Measurements from ENCODE around the gene INSR. TPM values are rescaled to one million over a fixed set of nuclear protein-coding genes. Genes with fewer than 3 reads are reported as not detected.
"Not testable (repeated sequence)": the region's sequence is repeated elsewhere in the genome, so short reads cannot be mapped to it uniquely, and the experiment has no call there.

Gene INSR
- total RNA-seq, 1 experiment from 2014 or later: 35.9 TPM

GRCh38 chr19:7211191-7211951, 82.8 kb downstream of the INSR start:
- ATAC-seq (peak; percentile 35; the same call in 1 of the 2 replicates), DNase-seq (ENCODE audit: low spot score) (no peak)
- Mint-ChIP-seq H3K27ac (peak overlapping the region; percentile 54), H3K36me3 (no peaks in the 10 kb centered on the region), H3K4me1 (peaks cover 51% of the 10 kb centered on the region), H3K9me3 (no peaks in the 10 kb centered on the region), H3K27me3 (ENCODE audit: low read depth) (no peaks in the 10 kb centered on the region), H3K4me3 (no peak overlapping the region)
- TF ChIP-seq ZNF263 (CRISPR knock-in tag; IDR thresholded peaks at IDR 0.05; ENCODE audit: low read depth) (no peak), FOXK1 (CRISPR knock-in tag; IDR thresholded peaks at IDR 0.05) (no peak), EMX1 (CRISPR knock-in tag; IDR thresholded peaks at IDR 0.05) (no peak), MXD4 (CRISPR knock-in tag; IDR thresholded peaks at IDR 0.05; ENCODE audit: borderline replicate concordance) (no peak), CDX4 (CRISPR knock-in tag; IDR thresholded peaks at IDR 0.05; ENCODE audit: borderline replicate concordance) (no peak), NR2C2 (CRISPR knock-in tag; IDR thresholded peaks at IDR 0.05) (no peak)
- TF ChIP-seq, protein P1, sequence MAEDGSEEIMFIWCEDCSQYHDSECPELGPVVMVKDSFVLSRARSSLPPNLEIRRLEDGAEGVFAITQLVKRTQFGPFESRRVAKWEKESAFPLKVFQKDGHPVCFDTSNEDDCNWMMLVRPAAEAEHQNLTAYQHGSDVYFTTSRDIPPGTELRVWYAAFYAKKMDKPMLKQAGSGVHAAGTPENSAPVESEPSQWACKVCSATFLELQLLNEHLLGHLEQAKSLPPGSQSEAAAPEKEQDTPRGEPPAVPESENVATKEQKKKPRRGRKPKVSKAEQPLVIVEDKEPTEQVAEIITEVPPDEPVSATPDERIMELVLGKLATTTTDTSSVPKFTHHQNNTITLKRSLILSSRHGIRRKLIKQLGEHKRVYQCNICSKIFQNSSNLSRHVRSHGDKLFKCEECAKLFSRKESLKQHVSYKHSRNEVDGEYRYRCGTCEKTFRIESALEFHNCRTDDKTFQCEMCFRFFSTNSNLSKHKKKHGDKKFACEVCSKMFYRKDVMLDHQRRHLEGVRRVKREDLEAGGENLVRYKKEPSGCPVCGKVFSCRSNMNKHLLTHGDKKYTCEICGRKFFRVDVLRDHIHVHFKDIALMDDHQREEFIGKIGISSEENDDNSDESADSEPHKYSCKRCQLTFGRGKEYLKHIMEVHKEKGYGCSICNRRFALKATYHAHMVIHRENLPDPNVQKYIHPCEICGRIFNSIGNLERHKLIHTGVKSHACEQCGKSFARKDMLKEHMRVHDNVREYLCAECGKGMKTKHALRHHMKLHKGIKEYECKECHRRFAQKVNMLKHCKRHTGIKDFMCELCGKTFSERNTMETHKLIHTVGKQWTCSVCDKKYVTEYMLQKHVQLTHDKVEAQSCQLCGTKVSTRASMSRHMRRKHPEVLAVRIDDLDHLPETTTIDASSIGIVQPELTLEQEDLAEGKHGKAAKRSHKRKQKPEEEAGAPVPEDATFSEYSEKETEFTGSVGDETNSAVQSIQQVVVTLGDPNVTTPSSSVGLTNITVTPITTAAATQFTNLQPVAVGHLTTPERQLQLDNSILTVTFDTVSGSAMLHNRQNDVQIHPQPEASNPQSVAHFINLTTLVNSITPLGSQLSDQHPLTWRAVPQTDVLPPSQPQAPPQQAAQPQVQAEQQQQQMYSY (CRISPR knock-in tag; IDR thresholded peaks at IDR 0.05): peak; percentile 61; the same call in 1 of the 2 replicates
- ChIA-PET POLR2A (no interaction called here), CTCF (interaction anchor here (0.9 to 1.8 kb wide), 4 partner anchors 19 to 143 kb away, joined by 3 to 5 read pairs (median 3); no protein-coding TSS in a partner anchor)

- no peak overlapping the region for H3K4me3 Mint-ChIP-seq
- no peaks in the 10 kb centered on the region for H3K36me3 Mint-ChIP-seq
- H3K27me3 Mint-ChIP-seq (ENCODE audit: low read depth): no peaks in the 10 kb centered on the region
- POLR2A ChIA-PET: no interaction called here
- H3K4me1 Mint-ChIP-seq: peaks cover 45% of the 10 kb centered on the region
- TF ChIP-seq NFE2L1 (CRISPR knock-in tag; IDR thresholded peaks at IDR 0.05) (no peak), CREB1 (CRISPR knock-in tag; IDR thresholded peaks at IDR 0.05) (no peak), ZNF396 (CRISPR knock-in tag; IDR thresholded peaks at IDR 0.05; ENCODE audit: borderline replicate concordance) (no peak), OVOL2 (CRISPR knock-in tag; IDR thresholded peaks at IDR 0.05; ENCODE audit: borderline replicate concordance) (no peak), SMAD4 (CRISPR knock-in tag; IDR thresholded peaks at IDR 0.05) (no peak), CBFB (CRISPR knock-in tag; IDR thresholded peaks at IDR 0.05; ENCODE audit: low read depth) (no peak)
- TF ChIP-seq, protein P2, sequence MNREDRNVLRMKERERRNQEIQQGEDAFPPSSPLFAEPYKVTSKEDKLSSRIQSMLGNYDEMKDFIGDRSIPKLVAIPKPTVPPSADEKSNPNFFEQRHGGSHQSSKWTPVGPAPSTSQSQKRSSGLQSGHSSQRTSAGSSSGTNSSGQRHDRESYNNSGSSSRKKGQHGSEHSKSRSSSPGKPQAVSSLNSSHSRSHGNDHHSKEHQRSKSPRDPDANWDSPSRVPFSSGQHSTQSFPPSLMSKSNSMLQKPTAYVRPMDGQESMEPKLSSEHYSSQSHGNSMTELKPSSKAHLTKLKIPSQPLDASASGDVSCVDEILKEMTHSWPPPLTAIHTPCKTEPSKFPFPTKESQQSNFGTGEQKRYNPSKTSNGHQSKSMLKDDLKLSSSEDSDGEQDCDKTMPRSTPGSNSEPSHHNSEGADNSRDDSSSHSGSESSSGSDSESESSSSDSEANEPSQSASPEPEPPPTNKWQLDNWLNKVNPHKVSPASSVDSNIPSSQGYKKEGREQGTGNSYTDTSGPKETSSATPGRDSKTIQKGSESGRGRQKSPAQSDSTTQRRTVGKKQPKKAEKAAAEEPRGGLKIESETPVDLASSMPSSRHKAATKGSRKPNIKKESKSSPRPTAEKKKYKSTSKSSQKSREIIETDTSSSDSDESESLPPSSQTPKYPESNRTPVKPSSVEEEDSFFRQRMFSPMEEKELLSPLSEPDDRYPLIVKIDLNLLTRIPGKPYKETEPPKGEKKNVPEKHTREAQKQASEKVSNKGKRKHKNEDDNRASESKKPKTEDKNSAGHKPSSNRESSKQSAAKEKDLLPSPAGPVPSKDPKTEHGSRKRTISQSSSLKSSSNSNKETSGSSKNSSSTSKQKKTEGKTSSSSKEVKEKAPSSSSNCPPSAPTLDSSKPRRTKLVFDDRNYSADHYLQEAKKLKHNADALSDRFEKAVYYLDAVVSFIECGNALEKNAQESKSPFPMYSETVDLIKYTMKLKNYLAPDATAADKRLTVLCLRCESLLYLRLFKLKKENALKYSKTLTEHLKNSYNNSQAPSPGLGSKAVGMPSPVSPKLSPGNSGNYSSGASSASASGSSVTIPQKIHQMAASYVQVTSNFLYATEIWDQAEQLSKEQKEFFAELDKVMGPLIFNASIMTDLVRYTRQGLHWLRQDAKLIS (CRISPR knock-in tag; IDR thresholded peaks at IDR 0.05; ENCODE audit: borderline replicate concordance): no peak
- TF ChIP-seq, protein P3, sequence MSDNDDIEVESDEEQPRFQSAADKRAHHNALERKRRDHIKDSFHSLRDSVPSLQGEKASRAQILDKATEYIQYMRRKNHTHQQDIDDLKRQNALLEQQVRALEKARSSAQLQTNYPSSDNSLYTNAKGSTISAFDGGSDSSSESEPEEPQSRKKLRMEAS (CRISPR knock-in tag; IDR thresholded peaks at IDR 0.05): no peak
- TF ChIP-seq, protein P4, sequence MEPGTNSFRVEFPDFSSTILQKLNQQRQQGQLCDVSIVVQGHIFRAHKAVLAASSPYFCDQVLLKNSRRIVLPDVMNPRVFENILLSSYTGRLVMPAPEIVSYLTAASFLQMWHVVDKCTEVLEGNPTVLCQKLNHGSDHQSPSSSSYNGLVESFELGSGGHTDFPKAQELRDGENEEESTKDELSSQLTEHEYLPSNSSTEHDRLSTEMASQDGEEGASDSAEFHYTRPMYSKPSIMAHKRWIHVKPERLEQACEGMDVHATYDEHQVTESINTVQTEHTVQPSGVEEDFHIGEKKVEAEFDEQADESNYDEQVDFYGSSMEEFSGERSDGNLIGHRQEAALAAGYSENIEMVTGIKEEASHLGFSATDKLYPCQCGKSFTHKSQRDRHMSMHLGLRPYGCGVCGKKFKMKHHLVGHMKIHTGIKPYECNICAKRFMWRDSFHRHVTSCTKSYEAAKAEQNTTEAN (CRISPR knock-in tag; IDR thresholded peaks at IDR 0.05): no peak
- no peaks in the 10 kb centered on the region for H3K9me3 Mint-ChIP-seq
- CTCF ChIA-PET: interaction anchor here (1.8 kb wide), 1 partner anchor 29 kb away, joined by 5 read pairs; no protein-coding TSS in a partner anchor
- DNase-seq (ENCODE audit: low spot score) (no peak), ATAC-seq (no peak)
- no peak overlapping the region for H3K27ac Mint-ChIP-seq
These were observed 83.9 kb downstream of the INSR start for GRCh38 chr19:7210359-7210758.

DNA sequence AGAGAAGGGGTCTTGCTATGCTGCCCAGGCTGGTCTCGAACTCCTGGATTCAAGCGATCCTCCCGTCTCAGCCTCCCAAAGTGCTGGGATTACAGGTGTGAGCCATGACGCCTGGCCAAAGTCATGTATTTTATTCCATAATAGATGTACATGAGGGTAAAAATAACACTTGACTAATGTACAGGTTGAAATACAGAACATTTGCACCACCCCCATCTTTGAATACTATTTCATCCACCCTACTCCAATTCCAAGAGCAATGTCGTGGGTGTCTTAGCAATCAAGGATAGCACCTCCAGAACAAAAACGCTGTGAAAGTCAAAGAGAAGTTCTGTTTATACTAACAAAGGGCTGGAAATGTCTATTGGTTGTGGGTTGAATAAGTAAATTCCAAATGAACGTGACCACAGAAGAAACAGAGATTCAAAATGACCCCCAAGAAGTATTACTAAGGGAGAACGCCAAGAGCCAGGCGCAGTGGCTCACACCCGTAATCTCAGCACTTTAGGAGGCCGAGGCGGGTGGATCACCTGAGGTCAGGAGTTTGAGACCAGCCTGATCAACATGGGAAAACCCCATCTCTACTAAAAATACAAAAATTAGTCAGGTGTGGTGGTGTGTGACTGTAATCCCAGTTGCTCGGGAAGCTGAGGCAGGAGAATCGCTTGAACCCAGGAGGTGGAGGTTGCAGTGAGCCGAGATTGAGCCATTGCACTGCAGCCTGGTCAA, 84.5 kb downstream of the INSR start:
- H3K36me3 Mint-ChIP-seq; H3K27ac Mint-ChIP-seq; POLR2A ChIA-PET; ATAC-seq; H3K9me3 Mint-ChIP-seq; DNase-seq (ENCODE audit: low spot score); CTCF ChIA-PET; H3K27me3 Mint-ChIP-seq (ENCODE audit: low read depth); H3K4me3 Mint-ChIP-seq: not testable (repeated sequence)
- peaks cover 40% of the 10 kb centered on the region for H3K4me1 Mint-ChIP-seq

GRCh38 chr19:7209036-7209435, 85.2 kb downstream of the INSR start:
- H3K27me3 Mint-ChIP-seq (ENCODE audit: low read depth); POLR2A ChIA-PET; ATAC-seq; H3K4me3 Mint-ChIP-seq; DNase-seq (ENCODE audit: low spot score); H3K27ac Mint-ChIP-seq; H3K9me3 Mint-ChIP-seq; CTCF ChIA-PET; H3K36me3 Mint-ChIP-seq: not testable (repeated sequence)
- peaks cover 39% of the 10 kb centered on the region for H3K4me1 Mint-ChIP-seq

Measured in WTC11 (cell line).